Esophagus (tissue), 2 donors: ENCODE data around the gene ARFRP1. TPM values are rescaled to one million over a fixed set of nuclear protein-coding genes. Genes with fewer than 3 reads are reported as not detected.

ENCODE experiments used
- H3K27ac ChIP-seq, 2 donors: one replicate each; pipeline ENCODE4 v1.5.1; 2013; ENCODE audit warnings: low read depth in 2 of 2, mild to moderate bottlenecking in 2 of 2, inconsistent platforms in 1 of 2, low read length in 1 of 2, moderate library complexity in 1 of 2
- H3K27me3 ChIP-seq, 2 donors: one replicate each; pipeline ENCODE4 v1.6.1; 2013; ENCODE audit warnings: low read length in 2 of 2, control low read depth in 1 of 2, mild to moderate bottlenecking in 1 of 2; ENCODE audit not compliant: insufficient read depth in 2 of 2, control insufficient read depth in 1 of 2
- H3K36me3 ChIP-seq, 2 donors: one replicate each; pipeline ENCODE4 v1.6.1; 2013; ENCODE audit warnings: low read length in 1 of 2; ENCODE audit not compliant: control insufficient read depth in 2 of 2, insufficient read depth in 2 of 2
- H3K4me1 ChIP-seq, 2 donors: one replicate each; pipeline ENCODE4 v1.6.1; 2013; ENCODE audit warnings: low read length in 1 of 2; ENCODE audit not compliant: control insufficient read depth in 2 of 2, insufficient read depth in 2 of 2
- H3K4me3 ChIP-seq, 2 donors: one replicate each; pipeline ENCODE4 v1.5.1; 2013; ENCODE audit warnings: low read length in 2 of 2, mild to moderate bottlenecking in 2 of 2, low read depth in 1 of 2, moderate library complexity in 1 of 2
- H3K9me3 ChIP-seq, 2 donors: one replicate each; pipeline ENCODE4 v1.6.1; 2013; ENCODE audit warnings: mild to moderate bottlenecking in 2 of 2, low read depth in 1 of 2, low read length in 1 of 2, moderate library complexity in 1 of 2; ENCODE audit not compliant: control insufficient read depth in 2 of 2, insufficient read depth in 1 of 2
- whole genome bisulfite sequencing, 2 donors: extraction: QIAGEN DNeasy Blood & Tissue Kit; methylation state at CpG; one replicate each; pipeline ENCODE4 v1.1.7; 2013; 5-methylcytosine and 5-hydroxymethylcytosine counted together
- polyA plus RNA-seq, 2 donors: library from polyadenylated mRNA; stranded (reverse); fragments of 200-250 nt; gene quantifications; one replicate each; pipeline ENCODE4 v1.2.3, GENCODE V29; 2013
- donor health status: healthy with polysubstance abuse.
- donor health status: Bipolar disorder and iron deficiency.

ARFRP1 gene
- 10 to 100 TPM; 33.9 to 35.4 TPM for polyA plus RNA-seq

GRCh38 chr20:63707558-63708300 lies at the start of gene ARFRP1, which contains the start of gene ZGPAT:
ARFRP1 (minus strand) TSS chr20:63707976; CDS start chr20:63707091, 885 bp downstream.
ZGPAT (plus strand) TSS chr20:63708039; CDS start chr20:63708581, 542 bp downstream.
- peak within 1 kb of the TSS; percentile 90 to 95 for H3K27ac ChIP-seq
- peaks cover 6 to 35% of the 10 kb centered on the region in 2 donors for H3K36me3 ChIP-seq
- WGBS, 2 donors = 0 to 1% methylated on average over 54 to 98 of the region's 98 CpGs
- peak within 1 kb of the TSS; percentile 85 to 86 for H3K4me3 ChIP-seq
- peaks cover 0 to 12% of the 10 kb centered on the region in 2 donors for H3K4me1 ChIP-seq
- H3K9me3 ChIP-seq = no peaks in the 10 kb centered on the region
- no peaks in the 10 kb centered on the region for H3K27me3 ChIP-seq

GRCh38 chr20:63756648-63756991 lies 48.8 kb upstream of the ARFRP1 start:
- no peaks in the 10 kb centered on the region for H3K27me3 ChIP-seq
- no peaks in the 10 kb centered on the region for H3K9me3 ChIP-seq
- H3K36me3 ChIP-seq = no peaks in the 10 kb centered on the region
- H3K4me1 ChIP-seq = no peaks in the 10 kb centered on the region
- no peak overlapping the region for H3K27ac ChIP-seq
- 49 to 53% methylated on average over 8 of the region's 8 CpGs for WGBS, 2 donors
- H3K4me3 ChIP-seq = no peak overlapping the region

- no peak overlapping the region for H3K4me3 ChIP-seq
- H3K36me3 ChIP-seq = no peaks in the 10 kb centered on the region
- H3K4me1 ChIP-seq = no peaks in the 10 kb centered on the region
- H3K27ac ChIP-seq = no peak overlapping the region
- no peaks in the 10 kb centered on the region for H3K9me3 ChIP-seq
- WGBS, 2 donors = 74 to 75% methylated on average over 18 of the region's 18 CpGs
- H3K27me3 ChIP-seq = no peaks in the 10 kb centered on the region
Measured at GRCh38 chr20:63755933-63756647, 48.3 kb upstream of the ARFRP1 start.

GRCh38 chr20:63754008-63754407 lies 46.2 kb upstream of the ARFRP1 start:
- whole genome bisulfite sequencing, 2 donors = 78 to 79% methylated on average over 16 of the region's 16 CpGs
- Histone ChIP-seq H3K27ac (no peak overlapping the region), H3K4me3 (no peak overlapping the region)

GRCh38 chr20:63753381-63753780 lies 45.6 kb upstream of the ARFRP1 start:
- Histone ChIP-seq H3K27ac (no peak overlapping the region), H3K36me3 (no peaks in the 10 kb centered on the region), H3K27me3 (no peaks in the 10 kb centered on the region), H3K4me3 (no peak overlapping the region), H3K4me1 (no peaks in the 10 kb centered on the region), H3K9me3 (no peaks in the 10 kb centered on the region)
- 93% methylated on average over 13 of the region's 13 CpGs for WGBS, 2 donors

More at GRCh38 chr20:63754008-63754407, 46.2 kb upstream of the ARFRP1 start:
- Histone ChIP-seq H3K4me1 (no peaks in the 10 kb centered on the region), H3K36me3 (no peaks in the 10 kb centered on the region), H3K27me3 (no peaks in the 10 kb centered on the region), H3K9me3 (no peaks in the 10 kb centered on the region)

- no peaks in the 10 kb centered on the region for H3K9me3 ChIP-seq
- 91% methylated on average over 48 to 50 of the region's 50 CpGs for WGBS, 2 donors
- no peak overlapping the region for H3K4me3 ChIP-seq
Measured at GRCh38 chr20:63752411-63753101, 44.8 kb upstream of the ARFRP1 start.

GRCh38 chr20:63751471-63752271 lies 43.9 kb upstream of the ARFRP1 start:
- H3K4me3 ChIP-seq = no peak overlapping the region
- no peaks in the 10 kb centered on the region for H3K4me1 ChIP-seq
- no peaks in the 10 kb centered on the region for H3K36me3 ChIP-seq
- H3K27ac ChIP-seq = no peak overlapping the region
- WGBS, 2 donors = 61 to 74% methylated on average over 38 to 42 of the region's 45 CpGs
- no peaks in the 10 kb centered on the region for H3K27me3 ChIP-seq
- H3K9me3 ChIP-seq = no peaks in the 10 kb centered on the region

More at GRCh38 chr20:63752411-63753101, 44.8 kb upstream of the ARFRP1 start:
- H3K36me3 ChIP-seq = no peaks in the 10 kb centered on the region
- no peaks in the 10 kb centered on the region for H3K27me3 ChIP-seq
- H3K27ac ChIP-seq = no peak overlapping the region
- no peaks in the 10 kb centered on the region for H3K4me1 ChIP-seq

GRCh38 chr20:63750807-63751470 lies 43.2 kb upstream of the ARFRP1 start:
- Histone ChIP-seq H3K4me1 (no peaks in the 10 kb centered on the region), H3K4me3 (no peak overlapping the region), H3K9me3 (no peaks in the 10 kb centered on the region), H3K27me3 (no peaks in the 10 kb centered on the region), H3K27ac (no peak overlapping the region), H3K36me3 (no peaks in the 10 kb centered on the region)
- 60 to 64% methylated on average over 26 of the region's 26 CpGs for WGBS, 2 donors
